B cell (primary cell): ENCODE results near the gene SFT2D1. TPM values are rescaled to one million over a fixed set of nuclear protein-coding genes. Genes with fewer than 3 reads are reported as not detected.

Experiments used
- ATAC-seq: fragments of 200-7000 bp; cut with Tn5 transposase; one replicate; pipeline ENCODE4 v1.10.0; 2021; ENCODE audit warnings: low read depth, mild to moderate bottlenecking, moderate number of reproducible peaks, moderate library complexity
- CTCF ChIA-PET: fragments of 350-600 bp; sonication (Branson Sonifier 250); formaldehyde crosslinking; loops from one replicate; lab custom pipeline; 2021; ENCODE audit warnings: antibody characterized with exemption, inconsistent platforms; lab: Charles Lee
- POLR2A ChIA-PET: fragments of 350-600 bp; sonication (Branson Sonifier 250); formaldehyde crosslinking; loops from one replicate; lab custom pipeline; 2021; ENCODE audit warnings: antibody characterized with exemption; lab: Charles Lee
- DNase-seq: peaks from one replicate; pipeline ENCODE4 v3.0.0; 2013
- H2AFZ ChIP-seq: 2 replicates; pipeline ENCODE4 v1.6.1; 2012; ENCODE audit warnings: mild to moderate bottlenecking, low read depth, low read length; ENCODE audit not compliant: insufficient read depth, poor library complexity, severe bottlenecking
- H3K27ac ChIP-seq, 2 donors: 1 replicate in 1 of 2; 2 replicates in 1 of 2; pipeline ENCODE4 v1.5.1; 2012 to 2013; ENCODE audit warnings: low read length in 2 of 2, mild to moderate bottlenecking in 2 of 2, moderate library complexity in 1 of 2
- H3K27me3 ChIP-seq, 4 experiments: fragments of 200-600 bp in 1 of 4; sonication (generic) in 1 of 4; replicated peaks in 1 of 4; 1 replicate in 2 of 4; 2 replicates in 2 of 4; pipeline versions ENCODE4 v1.6.1 to v1.7.0; 2013 to 2016; ENCODE audit warnings: low read length in 3 of 4, mild to moderate bottlenecking in 2 of 4, mixed read lengths in 1 of 4, moderate library complexity in 1 of 4; ENCODE audit not compliant: insufficient read depth in 4 of 4, control insufficient read depth in 3 of 4; ENCODE audit errors: control extremely low read depth in 1 of 4
- H3K36me3 ChIP-seq, 2 experiments: replicated peaks in 1 of 2; 1 replicate in 1 of 2; 2 replicates in 1 of 2; pipeline versions ENCODE4 v1.6.1 to v1.7.1; 2013; ENCODE audit warnings: low read length in 1 of 2; ENCODE audit not compliant: insufficient read depth in 2 of 2, control insufficient read depth in 1 of 2; ENCODE audit errors: control extremely low read depth in 1 of 2, extremely low read depth in 1 of 2
- H3K4me1 ChIP-seq, 2 donors: fragments of 200-600 bp in 1 of 2; sonication (generic) in 1 of 2; 1 replicate in 1 of 2; 2 replicates in 1 of 2; pipeline versions ENCODE4 v1.5.1 to v1.6.1; 2013 to 2017; ENCODE audit warnings: low read length in 2 of 2; ENCODE audit not compliant: control insufficient read depth in 2 of 2, insufficient read depth in 2 of 2
- H3K4me2 ChIP-seq: replicated peaks from 2 replicates; pipeline ENCODE3; 2012; ENCODE audit warnings: mild to moderate bottlenecking, low read depth, low read length; ENCODE audit not compliant: poor library complexity, severe bottlenecking
- H3K4me3 ChIP-seq, 5 experiments: fragments of 200-600 bp in 1 of 5; sonication (generic) in 1 of 5; 1 replicate in 3 of 5; 2 replicates in 2 of 5; pipeline versions ENCODE4 v1.5.1 to v1.7.0; 2011 to 2016; ENCODE audit warnings: low read length in 4 of 5, mild to moderate bottlenecking in 4 of 5, low read depth in 2 of 5, control low read depth in 1 of 5, moderate library complexity in 1 of 5; ENCODE audit not compliant: insufficient read depth in 1 of 5; ENCODE audit errors: control extremely low read depth in 1 of 5, extremely low read depth in 1 of 5
- H3K79me2 ChIP-seq: fragments of 200-600 bp; sonication (generic); one replicate; pipeline ENCODE4 v1.6.0; 2016; ENCODE audit warnings: low read length; ENCODE audit not compliant: control insufficient read depth, insufficient read depth
- H3K9ac ChIP-seq: fragments of 200-600 bp; sonication (generic); 2 replicates; pipeline ENCODE4 v1.6.1; 2017; ENCODE audit warnings: mild to moderate bottlenecking, low read length, moderate library complexity
- H3K9me3 ChIP-seq, 3 donors: one replicate each; pipeline versions ENCODE4 v1.6.1 to v1.7.1; 2013; ENCODE audit warnings: low read length in 2 of 3; ENCODE audit not compliant: control insufficient read depth in 2 of 3, insufficient read depth in 1 of 3; ENCODE audit errors: control extremely low read depth in 1 of 3
- H4K20me1 ChIP-seq: 2 replicates; pipeline ENCODE4 v1.6.0; 2012; ENCODE audit warnings: mild to moderate bottlenecking, low read length; ENCODE audit not compliant: insufficient read depth, control insufficient read depth, poor library complexity, severe bottlenecking
- H3K27ac Mint-ChIP-seq: one replicate; pipeline ENCODE4 v1.8.0; 2021; ENCODE audit warnings: mixed read lengths
- H3K27me3 Mint-ChIP-seq: one replicate; pipeline ENCODE4 v1.8.0; 2021; ENCODE audit warnings: mixed read lengths
- H3K4me1 Mint-ChIP-seq: one replicate; pipeline ENCODE4 v1.8.0; 2021; ENCODE audit warnings: mixed read lengths
- H3K4me3 Mint-ChIP-seq: one replicate; pipeline ENCODE4 v1.8.0; 2021; ENCODE audit warnings: mixed read lengths
- H3K9me3 Mint-ChIP-seq: one replicate; pipeline ENCODE4 v1.8.0; 2022; ENCODE audit warnings: mixed read lengths; ENCODE audit not compliant: insufficient read depth
- CTCF ChIP-seq: fragments of 200-600 bp; IDR thresholded peaks from one replicate; pipeline ENCODE4 v1.8.0; 2022; ENCODE audit warnings: antibody characterized with exemption, mild to moderate bottlenecking
- EZH2 ChIP-seq: IDR thresholded peaks from 2 replicates; pipeline ENCODE4 v1.6.1; 2012; ENCODE audit warnings: borderline replicate concordance, low read depth, mild to moderate bottlenecking, moderate library complexity, low read length; ENCODE audit not compliant: insufficient read depth, poor library complexity, severe bottlenecking
- WGBS: methylation state at CpG from one replicate; pipeline ENCODE4 v1.1.5; 2013; ENCODE audit warnings: missing lambda C conversion rate; ENCODE audit not compliant: insufficient coverage; 5-methylcytosine and 5-hydroxymethylcytosine counted together
- intact Hi-C: fragments of 100-400 bp; cut with micrococcal nuclease; formaldehyde crosslinking; loops from one replicate; pipeline ENCODE4 v1.10.0; 2022
- polyA plus RNA-seq: library from polyadenylated mRNA; depleted of rRNA; stranded (reverse); fragments of >200 nt; gene quantifications from 2 replicates; pipeline ENCODE4 v1.2.3, GENCODE V29; 2012
- total RNA-seq, 2 donors: library from RNA; stranded (reverse); fragments of 120-200 nt in 1 of 2; gene quantifications; 1 replicate in 1 of 2; 2 replicates in 1 of 2; pipeline versions ENCODE4 v1.2.3 to v1.2.4, GENCODE V29; 2013 to 2022

The SFT2D1 gene
- total and polyA plus RNA-seq, 2 donors (not counting 1 experiment from before 2014, with no cell fraction given) = 38.2 to 59.0 TPM

DNA sequence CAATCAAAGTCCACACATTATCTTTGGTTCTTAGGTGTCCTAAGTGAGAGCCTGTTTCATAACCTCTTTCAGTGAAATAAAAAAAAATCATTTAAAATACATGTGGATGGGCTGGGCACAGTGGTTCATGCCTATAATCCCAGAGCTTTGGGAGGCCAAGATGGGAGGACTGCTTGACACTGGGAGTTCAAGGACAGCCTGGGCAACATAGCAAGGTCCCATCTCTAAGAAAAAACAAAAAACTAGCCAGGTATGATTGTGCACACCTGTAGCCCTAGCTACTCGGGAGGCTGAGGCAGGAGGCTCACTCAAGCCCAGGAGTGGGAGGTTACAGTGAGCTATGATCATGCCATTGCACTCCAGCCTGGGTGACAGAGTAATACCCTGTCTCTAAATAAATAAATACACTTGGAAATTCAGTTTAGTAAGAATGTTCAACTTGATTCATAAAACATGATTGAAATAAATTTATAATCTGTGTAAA lies 36.8 kb upstream of the SFT2D1 start:
- ChIA-PET CTCF (interaction anchor here (1.5 to 7.2 kb wide), 5 partner anchors 27 to 103 kb away, joined by 3 to 99 read pairs (median 3); no protein-coding TSS in a partner anchor), POLR2A (interaction anchor here (0.7 kb wide), 1 partner anchor 93 kb away, joined by 3 read pairs; no protein-coding TSS in a partner anchor)
- Histone ChIP-seq H3K9me3 (no peaks in the 10 kb centered on the region), H3K4me3 (no peak overlapping the region), H3K27ac (no peak overlapping the region), H3K4me2 (no peak overlapping the region), H3K36me3 (no peaks in the 10 kb centered on the region), H4K20me1 (no peaks in the 10 kb centered on the region), H3K79me2 (peaks cover 6% of the 10 kb centered on the region), H3K9ac (no peak overlapping the region), H3K27me3 (no peaks in the 10 kb centered on the region), H2AFZ (no peak overlapping the region), H3K4me1 (peaks cover 7 to 11% of the 10 kb centered on the region in 2 donors)
- Mint-ChIP-seq H3K9me3 (no peaks in the 10 kb centered on the region), H3K27me3 (no peaks in the 10 kb centered on the region), H3K27ac (no peak overlapping the region), H3K4me3 (no peak overlapping the region), H3K4me1 (peaks cover 14% of the 10 kb centered on the region)
- no peak for TF ChIP-seq EZH2
- WGBS = no CpG with 5 or more reads among the region's 1 CpG
- DNase-seq (no peak), ATAC-seq (no peak)
- intact Hi-C loops = no loop called here

- peaks cover 4 to 7% of the 10 kb centered on the region in 2 donors for H3K4me1 ChIP-seq
- H3K9ac ChIP-seq = no peak overlapping the region
- no peaks in the 10 kb centered on the region for H4K20me1 ChIP-seq
- no peaks in the 10 kb centered on the region for H3K36me3 ChIP-seq
- DNase-seq (no peak), ATAC-seq (no peak)
- no peak overlapping the region for H3K4me3 ChIP-seq
- peaks cover 10% of the 10 kb centered on the region for H3K4me1 Mint-ChIP-seq
- TF ChIP-seq EZH2 = no peak
- no peak for TF ChIP-seq CTCF
- ChIA-PET POLR2A (no interaction called here), CTCF (interaction anchor here (2.6 to 7.2 kb wide), 3 partner anchors 23 to 102 kb away, joined by 12 to 99 read pairs (median 33); no protein-coding TSS in a partner anchor)
- no peak overlapping the region for H3K4me3 Mint-ChIP-seq
- no peaks in the 10 kb centered on the region for H3K9me3 ChIP-seq
- no peak overlapping the region for H3K27ac Mint-ChIP-seq
- H3K9me3 Mint-ChIP-seq = no peaks in the 10 kb centered on the region
- H3K27ac ChIP-seq = no peak overlapping the region
- H2AFZ ChIP-seq = no peak overlapping the region
- H3K27me3 Mint-ChIP-seq = no peaks in the 10 kb centered on the region
- H3K27me3 ChIP-seq = no peaks in the 10 kb centered on the region
- H3K4me2 ChIP-seq = no peak overlapping the region
- H3K79me2 ChIP-seq = peaks cover 6% of the 10 kb centered on the region
- WGBS = no CpG with 5 or more reads among the region's 2 CpGs
- intact Hi-C loops = no loop called here
These were observed 35.4 kb upstream of the SFT2D1 start for GRCh38 chr6:166377721-166378120.
